Activated T-helper 1 cell treated with anti-CD3 and anti-CD28 coated beads, Interleukin-12 subunit alpha, Interleukin-12 subunit beta, Interleukin-2, Interleukin-4 antibody, amounts not matched to agents 30 ng/mL and 10 ng/mL and 1 ng/mL, durations not matched to agents 14 hours and 24 hours and 36 hours (primary cell): Measurements from ENCODE around the gene DYRK3. TPM values are rescaled to one million over a fixed set of nuclear protein-coding genes. Genes with fewer than 3 reads are reported as not detected.
A peak's percentile ranks its signal among the peaks of the same experiment; 100 is the strongest.

Source experiments
- DNase-seq: peaks from one replicate; pipeline ENCODE4 v3.0.0; 2021; ENCODE audit warnings: low spot score
- H3K27ac Mint-ChIP-seq: one replicate; pipeline ENCODE4 v1.8.0; 2021; ENCODE audit warnings: mild to moderate bottlenecking, mixed read lengths
- H3K27me3 Mint-ChIP-seq: one replicate; pipeline ENCODE4 v1.8.0; 2022; ENCODE audit warnings: mild to moderate bottlenecking, moderate library complexity, mixed read lengths; ENCODE audit not compliant: insufficient read depth
- H3K36me3 Mint-ChIP-seq: one replicate; pipeline ENCODE4 v1.8.0; 2021; ENCODE audit warnings: low read depth, mixed read lengths
- H3K4me1 Mint-ChIP-seq: one replicate; pipeline ENCODE4 v1.8.0; 2021; ENCODE audit warnings: low read depth, mixed read lengths
- H3K4me3 Mint-ChIP-seq: one replicate; pipeline ENCODE4 v1.8.0; 2021; ENCODE audit warnings: mild to moderate bottlenecking, moderate library complexity, mixed read lengths
- H3K9me3 Mint-ChIP-seq: one replicate; pipeline ENCODE4 v1.8.0; 2021; ENCODE audit warnings: mixed read lengths
- intact Hi-C: fragments of 100-400 bp; cut with micrococcal nuclease; formaldehyde crosslinking; loops from one replicate; pipeline ENCODE4 v1.15.1; 2024
- total RNA-seq: library from RNA; stranded (reverse); gene quantifications from 2 replicates; pipeline ENCODE4 v1.2.3, GENCODE V29; 2022

DYRK3 gene
- total RNA-seq, 1 donor from 2014 or later: 22.1 TPM

DNA sequence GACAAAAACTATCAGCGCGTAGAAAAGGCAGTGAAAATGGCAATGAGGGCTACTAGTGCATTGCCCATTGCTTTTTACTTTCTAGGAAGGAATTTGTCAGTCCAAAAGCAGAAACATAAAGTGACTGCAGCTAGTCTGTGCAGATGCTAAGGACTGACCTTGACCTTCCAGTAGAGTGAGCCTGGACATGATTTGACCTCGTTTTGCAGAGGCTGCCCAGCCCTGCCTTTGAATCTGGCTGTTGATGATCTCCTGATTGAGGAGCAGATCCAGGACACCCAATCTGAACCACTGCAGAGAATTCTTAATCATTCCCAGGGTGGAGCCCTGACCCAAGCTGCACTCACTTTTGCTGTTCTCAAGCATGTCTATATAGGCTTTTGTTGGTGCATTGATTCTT lies 21.6 kb downstream of the DYRK3 start:
- Mint-ChIP-seq H3K4me3 (no peak overlapping the region), H3K4me1 (peaks cover 14% of the 10 kb centered on the region), H3K9me3 (no peaks in the 10 kb centered on the region), H3K27me3 (no peaks in the 10 kb centered on the region), H3K27ac (no peak overlapping the region), H3K36me3 (peaks cover 9% of the 10 kb centered on the region)
- intact Hi-C loops: no loop called here
- DNase-seq: no peak

DNA sequence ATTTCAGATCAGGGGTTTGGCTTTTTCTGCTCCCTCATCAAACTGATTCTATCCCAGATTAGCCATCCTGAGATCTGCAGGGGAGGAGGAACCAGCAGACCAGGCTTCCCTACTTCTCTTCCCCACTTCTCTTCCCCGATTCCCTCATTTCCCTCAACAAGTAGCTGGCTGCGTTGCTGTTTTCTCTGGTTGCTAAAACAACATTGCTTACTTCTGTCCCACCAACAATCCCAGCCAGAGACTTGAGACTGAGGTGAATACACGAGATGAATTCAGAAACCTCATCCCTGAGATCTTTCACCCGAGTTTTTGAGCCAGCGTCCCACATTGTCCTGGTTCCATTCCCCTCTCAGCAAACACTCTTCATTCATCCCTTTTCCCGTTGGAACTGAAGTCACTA lies 22.4 kb downstream of the DYRK3 start:
- H3K36me3 Mint-ChIP-seq: peaks cover 7% of the 10 kb centered on the region

DNA sequence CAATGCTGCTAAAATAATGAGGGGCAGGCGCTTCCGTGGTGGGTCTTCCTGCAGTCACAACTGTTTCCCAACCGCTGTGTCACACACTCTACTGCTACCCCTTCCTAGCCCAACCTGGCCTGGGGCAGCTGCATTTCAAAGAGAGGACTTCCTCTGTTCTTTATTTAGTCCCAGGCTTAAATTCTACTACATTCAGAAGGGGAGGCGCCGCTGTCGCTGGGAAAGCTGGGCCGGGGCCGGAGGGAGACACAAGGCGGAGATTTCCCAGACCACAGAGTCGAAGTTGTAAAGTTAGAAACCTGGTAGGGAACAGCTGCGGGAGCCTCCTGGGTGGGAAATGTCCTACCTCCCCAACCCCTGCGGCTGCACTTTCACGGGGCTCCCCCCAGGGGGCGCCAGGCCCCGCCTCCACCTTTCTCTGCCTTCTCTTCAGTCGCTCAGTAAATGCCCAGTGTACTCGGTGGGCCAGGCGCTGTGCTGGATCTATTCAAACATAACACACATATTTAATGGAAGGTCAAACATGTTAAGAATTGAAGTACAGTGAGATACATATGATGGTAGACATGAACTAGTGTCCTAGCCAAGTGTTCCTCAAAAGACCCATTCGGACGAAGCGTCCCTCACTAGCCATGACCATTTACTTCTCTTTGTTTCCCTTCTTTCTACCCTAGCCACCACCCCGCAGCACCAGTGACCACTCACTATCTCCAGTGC lies 23.1 kb downstream of the DYRK3 start:
- Mint-ChIP-seq H3K36me3 (peaks cover 3% of the 10 kb centered on the region), H3K27ac (no peak overlapping the region), H3K27me3 (no peaks in the 10 kb centered on the region), H3K4me1 (peaks cover 26% of the 10 kb centered on the region), H3K4me3 (no peak overlapping the region), H3K9me3 (no peaks in the 10 kb centered on the region)
- intact Hi-C loops: loop anchor here (2.0 kb wide), 1 partner anchor 150 kb away; no protein-coding TSS in a partner anchor
- peak; percentile 43 for DNase-seq

More for the DNA sequence above, 22.4 kb downstream of the DYRK3 start:
- no peak overlapping the region for H3K4me3 Mint-ChIP-seq
- H3K27ac Mint-ChIP-seq: no peak overlapping the region
- no peaks in the 10 kb centered on the region for H3K27me3 Mint-ChIP-seq
- H3K9me3 Mint-ChIP-seq: no peaks in the 10 kb centered on the region
- peaks cover 23% of the 10 kb centered on the region for H3K4me1 Mint-ChIP-seq
- DNase-seq: no peak
- intact Hi-C loops: loop anchor here (2.0 kb wide), 1 partner anchor 151 kb away; no protein-coding TSS in a partner anchor

DNA sequence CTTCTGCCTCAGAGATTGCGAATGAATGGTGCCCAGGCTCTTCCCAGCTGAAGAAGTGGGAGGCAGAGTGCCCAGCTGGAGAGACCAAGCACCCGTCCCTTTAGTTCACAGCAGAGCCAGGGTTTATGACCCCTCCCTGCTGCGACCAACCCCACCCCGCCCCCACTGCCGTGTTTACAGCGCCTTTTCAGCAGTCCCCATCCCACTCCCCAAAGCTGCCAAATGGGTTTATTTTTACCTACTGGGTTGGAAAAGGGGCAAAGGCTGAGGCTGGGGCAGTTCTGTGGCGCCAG lies 23.6 kb downstream of the DYRK3 start:
- Mint-ChIP-seq H3K27ac (no peak overlapping the region), H3K27me3 (no peaks in the 10 kb centered on the region), H3K9me3 (no peaks in the 10 kb centered on the region), H3K36me3 (no peaks in the 10 kb centered on the region), H3K4me3 (no peak overlapping the region), H3K4me1 (peaks cover 29% of the 10 kb centered on the region)
- DNase-seq: no peak
- intact Hi-C loops: loop anchor here (2.0 kb wide), 1 partner anchor 150 kb away; no protein-coding TSS in a partner anchor

DNA sequence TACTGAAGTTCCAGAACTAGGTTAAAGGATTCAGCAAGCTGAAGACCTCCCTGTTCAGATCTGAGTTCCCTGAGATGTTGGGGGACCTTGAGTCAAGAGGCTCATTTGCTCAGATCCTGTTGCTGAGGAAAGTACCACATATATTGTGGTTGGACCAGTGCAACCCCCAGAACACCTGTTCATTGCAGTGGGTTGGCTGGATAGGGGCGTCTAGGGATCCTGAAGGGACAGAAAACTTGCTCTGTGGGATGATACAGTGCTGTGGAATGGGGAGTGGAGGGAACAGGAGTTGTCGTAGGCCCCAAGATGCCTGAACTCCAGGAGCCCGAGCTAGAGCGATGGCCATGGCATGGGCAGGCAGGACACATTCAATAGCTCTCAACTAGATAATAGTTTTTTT lies 24.8 kb downstream of the DYRK3 start:
- Mint-ChIP-seq H3K27ac (no peak overlapping the region), H3K9me3 (no peaks in the 10 kb centered on the region), H3K4me3 (no peak overlapping the region), H3K4me1 (peaks cover 36% of the 10 kb centered on the region), H3K27me3 (no peaks in the 10 kb centered on the region), H3K36me3 (no peaks in the 10 kb centered on the region)
- no peak for DNase-seq
- intact Hi-C loops: loop anchor here (5.0 kb wide), 2 partner anchors 68 to 322 kb away; no protein-coding TSS in a partner anchor

DNA sequence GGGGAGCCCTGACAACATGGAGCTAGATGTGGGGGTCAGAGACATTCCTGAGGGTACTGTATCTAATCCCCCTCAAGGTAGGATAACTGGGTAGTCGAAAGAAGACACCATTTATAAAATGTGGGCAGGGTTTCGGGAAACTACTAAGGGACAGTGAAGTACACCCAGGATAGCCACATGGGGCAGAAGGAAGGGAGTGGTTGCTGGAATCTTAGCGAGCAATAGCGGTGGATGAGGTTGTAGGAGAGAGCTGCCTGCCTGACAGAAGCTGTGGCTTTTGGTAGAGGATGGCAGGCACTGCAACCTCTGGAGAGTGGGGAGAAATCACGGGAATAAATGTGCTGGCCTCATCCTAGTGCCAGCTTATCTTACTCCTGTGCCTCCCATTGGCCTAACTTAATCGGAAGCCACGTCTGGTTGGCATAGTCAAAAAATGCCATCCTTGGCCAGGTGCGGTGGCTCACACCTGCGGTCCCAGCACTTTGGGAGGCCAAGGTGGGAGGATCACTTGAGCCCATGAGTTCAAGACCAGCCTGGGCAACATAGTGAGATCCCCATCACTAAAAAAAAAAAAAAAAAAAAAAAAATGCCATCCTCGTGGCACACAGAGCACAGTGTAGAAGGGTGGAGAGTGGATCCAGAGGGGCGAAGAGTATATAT lies 26.0 kb downstream of the DYRK3 start:
- Mint-ChIP-seq H3K36me3 (no peaks in the 10 kb centered on the region), H3K9me3 (no peaks in the 10 kb centered on the region), H3K4me3 (no peak overlapping the region), H3K27ac (no peak overlapping the region), H3K4me1 (peaks cover 36% of the 10 kb centered on the region), H3K27me3 (no peaks in the 10 kb centered on the region)
- intact Hi-C loops: loop anchor here (5.0 kb wide), 2 partner anchors 69 to 321 kb away; no protein-coding TSS in a partner anchor
- no peak for DNase-seq

DNA sequence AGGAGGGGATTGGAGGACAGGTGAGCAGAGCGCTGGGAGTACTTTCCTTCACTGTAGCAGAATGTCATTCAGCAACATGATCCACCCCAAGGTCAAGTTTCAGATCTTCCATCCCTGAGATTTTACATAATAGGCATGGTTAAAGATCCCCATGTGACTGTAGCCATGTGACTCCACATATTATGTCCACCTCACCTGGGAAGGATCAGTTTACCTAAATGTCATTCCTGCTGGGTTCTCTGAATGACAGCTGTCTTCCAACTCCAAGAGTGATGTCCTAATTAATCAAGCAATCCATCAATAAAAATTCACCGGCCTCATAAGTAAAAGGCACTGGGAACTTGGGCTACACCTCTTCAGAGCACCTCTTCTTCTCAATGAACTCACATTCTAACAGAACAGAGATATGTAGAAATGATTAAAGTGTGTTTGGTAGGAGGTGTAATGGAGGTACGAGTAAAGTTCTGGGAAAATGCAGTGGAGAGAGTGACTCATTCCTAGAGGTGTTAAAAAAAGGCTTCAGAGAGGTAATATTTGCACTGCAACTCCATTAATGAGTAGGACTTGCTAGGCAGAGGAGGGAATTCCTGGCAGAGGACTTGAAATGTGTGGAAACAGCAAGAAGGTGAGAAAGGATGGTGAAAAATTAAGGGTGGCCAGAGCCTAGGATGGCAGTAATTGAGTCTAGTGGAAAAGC lies 27.2 kb downstream of the DYRK3 start:
- Mint-ChIP-seq H3K4me3 (peak overlapping the region; percentile 2), H3K27me3 (no peaks in the 10 kb centered on the region), H3K4me1 (peaks cover 37% of the 10 kb centered on the region), H3K27ac (peak overlapping the region; percentile 62), H3K36me3 (no peaks in the 10 kb centered on the region), H3K9me3 (no peaks in the 10 kb centered on the region)
- no peak for DNase-seq
- intact Hi-C loops: loop anchor here (2.0 to 5.0 kb wide), 3 partner anchors 62 to 320 kb away; no protein-coding TSS in a partner anchor

DNA sequence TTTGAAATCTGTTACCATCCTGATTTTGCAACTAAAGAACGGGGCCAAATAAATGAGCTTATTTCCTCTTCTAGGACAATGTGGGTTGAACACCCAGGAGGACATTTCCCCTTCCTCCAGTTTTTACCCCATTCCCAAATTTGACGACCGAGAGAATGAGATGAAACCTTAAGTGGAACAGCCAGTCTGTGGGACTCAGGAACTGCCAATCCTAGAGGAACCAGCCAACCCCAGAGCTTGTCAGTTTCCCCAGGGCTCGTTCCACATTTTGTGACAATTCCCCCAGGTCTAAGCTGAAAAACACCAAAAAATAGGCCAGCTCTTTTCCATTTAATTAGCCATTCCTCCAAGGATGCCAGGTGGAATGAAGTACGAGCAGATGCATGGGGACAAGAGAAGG lies 28.0 kb downstream of the DYRK3 start:
- intact Hi-C loops: loop anchor here (2.0 to 5.0 kb wide), 3 partner anchors 61 to 319 kb away; no protein-coding TSS in a partner anchor
- H3K27me3 Mint-ChIP-seq: no peaks in the 10 kb centered on the region
- peaks cover 1% of the 10 kb centered on the region for H3K36me3 Mint-ChIP-seq
- H3K4me1 Mint-ChIP-seq: peaks cover 41% of the 10 kb centered on the region
- DNase-seq: no peak
- no peak overlapping the region for H3K4me3 Mint-ChIP-seq
- no peak overlapping the region for H3K27ac Mint-ChIP-seq
- no peaks in the 10 kb centered on the region for H3K9me3 Mint-ChIP-seq

DNA sequence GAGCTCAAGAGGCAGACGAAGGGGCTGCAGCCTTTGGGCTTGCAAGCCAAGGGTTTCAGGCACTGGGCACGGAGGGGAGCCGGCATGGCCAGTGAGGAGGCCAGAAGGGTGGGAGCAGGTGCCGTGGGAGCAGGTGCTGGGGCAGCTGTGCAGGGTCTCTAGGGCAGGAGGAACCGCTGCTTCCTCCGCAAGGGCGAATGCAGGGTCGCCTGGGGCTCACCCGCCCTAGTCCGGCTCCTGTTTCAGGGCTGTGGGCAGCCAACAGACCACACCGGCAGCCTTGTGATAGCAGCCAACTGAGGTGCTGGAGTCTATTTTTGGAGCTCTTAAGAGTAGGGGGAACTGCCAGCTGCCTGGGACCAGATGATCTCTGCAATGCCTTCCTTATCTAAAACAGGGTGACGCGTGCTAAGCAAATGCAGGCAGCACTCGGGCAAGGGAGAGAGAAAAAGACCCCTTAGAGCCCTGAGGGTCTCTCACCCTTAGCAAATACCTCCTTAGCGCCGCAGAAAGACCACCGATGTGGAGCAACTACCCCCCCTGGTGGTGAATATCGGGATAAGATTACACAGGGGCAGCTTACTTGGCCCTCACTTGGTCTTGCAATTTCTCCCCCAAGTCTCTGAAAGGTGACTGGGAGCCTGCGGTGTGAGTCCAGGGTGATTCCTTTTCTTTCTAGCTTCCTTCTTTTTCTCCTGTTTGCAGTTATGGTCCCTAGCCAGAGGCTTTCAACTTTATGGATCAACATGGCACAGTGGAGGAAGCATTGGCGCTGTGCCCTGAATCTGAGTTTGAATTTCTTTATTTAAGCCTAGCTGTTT lies 28.7 kb downstream of the DYRK3 start:
- Mint-ChIP-seq H3K27me3 (no peaks in the 10 kb centered on the region), H3K9me3 (no peaks in the 10 kb centered on the region), H3K4me3 (peak overlapping the region; percentile 71), H3K4me1 (peaks cover 39% of the 10 kb centered on the region), H3K27ac (peak overlapping the region; percentile 11), H3K36me3 (peaks cover 3% of the 10 kb centered on the region)
- intact Hi-C loops: loop anchor here (1.0 to 5.0 kb wide), 10 partner anchors 21 to 318 kb away; partner anchors contain the start of gene MAPKAPK2
- peak; percentile 52 for DNase-seq

DNA sequence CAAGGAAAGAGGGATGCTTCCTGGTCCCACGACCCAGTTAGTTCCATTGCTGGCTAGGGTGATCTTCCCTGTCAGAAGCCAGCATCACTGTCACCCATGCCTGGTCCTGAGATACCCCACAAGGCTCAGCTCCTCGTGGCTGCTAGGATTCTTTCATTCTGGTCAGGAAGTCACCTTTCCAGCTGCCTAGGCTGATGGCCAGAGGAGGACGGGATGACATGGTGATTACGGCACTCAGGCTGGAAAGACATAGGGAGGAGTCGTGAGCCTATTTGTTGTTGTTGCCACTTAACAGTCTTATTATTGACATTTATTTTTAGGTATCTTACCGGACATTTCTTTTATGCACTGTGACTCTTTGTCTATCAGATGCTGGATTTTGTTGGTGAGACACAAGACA lies 29.4 kb downstream of the DYRK3 start:
- H3K4me1 Mint-ChIP-seq: peaks cover 39% of the 10 kb centered on the region
- H3K4me3 Mint-ChIP-seq: no peak overlapping the region
- no peak overlapping the region for H3K27ac Mint-ChIP-seq
- no peak for DNase-seq
- H3K27me3 Mint-ChIP-seq: no peaks in the 10 kb centered on the region
- H3K36me3 Mint-ChIP-seq: peaks cover 3% of the 10 kb centered on the region
- intact Hi-C loops: loop anchor here (1.0 to 5.0 kb wide), 9 partner anchors 20 to 318 kb away; partner anchors contain the start of gene MAPKAPK2
- H3K9me3 Mint-ChIP-seq: no peaks in the 10 kb centered on the region

DNA sequence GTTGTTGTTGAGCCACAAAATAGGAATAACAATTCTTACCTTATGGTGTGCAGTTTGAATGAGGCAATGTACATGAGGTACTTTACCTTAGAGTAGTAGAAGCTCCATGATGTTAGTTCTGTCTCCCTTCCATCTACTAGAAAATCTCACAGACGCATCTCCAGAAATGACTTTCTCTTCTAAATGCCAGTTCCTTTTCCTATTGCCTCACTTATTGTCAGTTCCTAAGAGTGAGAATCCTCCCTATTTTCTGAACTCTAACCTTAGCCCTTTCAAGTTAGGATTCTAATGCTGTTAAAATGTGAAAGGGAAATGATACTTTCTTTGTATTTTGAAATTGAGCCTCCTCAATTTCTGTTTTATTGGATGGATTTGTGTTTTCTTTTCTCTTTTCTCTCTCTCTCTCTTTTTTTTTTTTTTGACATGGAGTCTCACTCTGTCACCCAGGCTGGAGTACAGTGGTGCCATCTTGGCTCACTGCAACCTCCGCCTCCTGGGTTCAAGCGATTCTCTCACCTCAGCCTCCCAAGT lies 30.8 kb downstream of the DYRK3 start:
- H3K9me3 Mint-ChIP-seq: no peaks in the 10 kb centered on the region
- H3K4me3 Mint-ChIP-seq: no peak overlapping the region
- no peak overlapping the region for H3K27ac Mint-ChIP-seq
- peaks cover 3% of the 10 kb centered on the region for H3K36me3 Mint-ChIP-seq
- intact Hi-C loops: no loop called here
- no peak for DNase-seq
- peaks cover 39% of the 10 kb centered on the region for H3K4me1 Mint-ChIP-seq
- H3K27me3 Mint-ChIP-seq: peaks cover 3% of the 10 kb centered on the region
